Activated B cell treated with CpG ODN at 0.5 μM for 24 hours (primary cell): Measurements from ENCODE around the gene AOX1. TPM values are rescaled to one million over a fixed set of nuclear protein-coding genes. Genes with fewer than 3 reads are reported as not detected.

Experiments
- ATAC-seq: fragments of 200-7000 bp; cut with Tn5 transposase; one replicate; pipeline ENCODE4 v1.10.0; 2021; ENCODE audit warnings: low read depth, mild to moderate bottlenecking, moderate library complexity
- CTCF ChIA-PET: fragments of 350-600 bp; sonication (Branson Sonifier 250); formaldehyde crosslinking; loops from one replicate; lab custom pipeline; 2021; ENCODE audit warnings: antibody characterized with exemption; lab: Charles Lee
- POLR2A ChIA-PET: fragments of 350-600 bp; sonication (Branson Sonifier 250); formaldehyde crosslinking; loops from one replicate; lab custom pipeline; 2021; ENCODE audit warnings: antibody characterized with exemption; lab: Charles Lee
- DNase-seq: peaks from one replicate; pipeline ENCODE4 v3.0.0; 2022
- H3K27ac Mint-ChIP-seq: one replicate; pipeline ENCODE4 v1.8.0; 2020; ENCODE audit warnings: mixed read lengths
- H3K27me3 Mint-ChIP-seq: one replicate; pipeline ENCODE4 v1.8.0; 2021; ENCODE audit warnings: mixed read lengths
- H3K36me3 Mint-ChIP-seq: one replicate; pipeline ENCODE4 v1.8.0; 2021; ENCODE audit warnings: low read depth, mixed read lengths
- H3K4me1 Mint-ChIP-seq: one replicate; pipeline ENCODE4 v1.8.0; 2021; ENCODE audit warnings: mixed read lengths
- H3K4me3 Mint-ChIP-seq: one replicate; pipeline ENCODE4 v1.8.0; 2020; ENCODE audit warnings: mild to moderate bottlenecking, mixed read lengths
- H3K9me3 Mint-ChIP-seq: one replicate; pipeline ENCODE4 v1.8.0; 2020; ENCODE audit warnings: mixed read lengths
- CTCF ChIP-seq: fragments of 200-600 bp; IDR thresholded peaks from one replicate; pipeline ENCODE4 v1.8.0; 2022; ENCODE audit warnings: antibody characterized with exemption, mild to moderate bottlenecking
- intact Hi-C: fragments of 100-400 bp; cut with micrococcal nuclease; formaldehyde crosslinking; loops from one replicate; pipeline ENCODE4 v1.15.1; 2024
- total RNA-seq: library from RNA; stranded (reverse); gene quantifications from 2 replicates; pipeline ENCODE4 v1.2.3, GENCODE V29; 2022

AOX1 gene
- total RNA-seq, 1 donor from 2014 or later: 0.24 TPM

- no peaks in the 10 kb centered on the region for H3K9me3 Mint-ChIP-seq
- TF ChIP-seq CTCF: no peak
- H3K27ac Mint-ChIP-seq: no peak overlapping the region
- peaks cover 16% of the 10 kb centered on the region for H3K27me3 Mint-ChIP-seq
- CTCF ChIA-PET: no interaction called here
- no peak overlapping the region for H3K4me3 Mint-ChIP-seq
- no peaks in the 10 kb centered on the region for H3K36me3 Mint-ChIP-seq
- DNase-seq (no peak), ATAC-seq (no peak)
- H3K4me1 Mint-ChIP-seq: no peaks in the 10 kb centered on the region
- intact Hi-C loops: no loop called here
- POLR2A ChIA-PET: no interaction called here
Measured at GRCh38 chr2:200600549-200601225, 14.9 kb downstream of the AOX1 start.

GRCh38 chr2:200602584-200602983 is 16.8 kb downstream of the AOX1 start:
- ChIA-PET POLR2A (no interaction called here), CTCF (no interaction called here)
- Mint-ChIP-seq H3K4me1 (no peaks in the 10 kb centered on the region), H3K9me3 (peaks cover 5% of the 10 kb centered on the region), H3K27ac (no peak overlapping the region), H3K27me3 (peaks cover 9% of the 10 kb centered on the region), H3K36me3 (no peaks in the 10 kb centered on the region), H3K4me3 (no peak overlapping the region)
- intact Hi-C loops: no loop called here
- DNase-seq: no peak
- TF ChIP-seq CTCF: no peak
- no peak for ATAC-seq

GRCh38 chr2:200603972-200604371 is 18.2 kb downstream of the AOX1 start:
- TF ChIP-seq CTCF: no peak
- POLR2A ChIA-PET: no interaction called here

GRCh38 chr2:200604571-200605255 is 18.9 kb downstream of the AOX1 start:
- Mint-ChIP-seq H3K27me3 (peaks cover 6% of the 10 kb centered on the region), H3K27ac (no peak overlapping the region), H3K36me3 (no peaks in the 10 kb centered on the region), H3K4me1 (no peaks in the 10 kb centered on the region), H3K4me3 (no peak overlapping the region), H3K9me3 (peaks cover 8% of the 10 kb centered on the region)
- ATAC-seq (no peak), DNase-seq (no peak)
- ChIA-PET CTCF (no interaction called here), POLR2A (no interaction called here)
- intact Hi-C loops: no loop called here
- no peak for TF ChIP-seq CTCF

More at GRCh38 chr2:200603972-200604371, 18.2 kb downstream of the AOX1 start:
- H3K27me3 Mint-ChIP-seq: peaks cover 6% of the 10 kb centered on the region
- peaks cover 8% of the 10 kb centered on the region for H3K9me3 Mint-ChIP-seq
- intact Hi-C loops: no loop called here
- H3K36me3 Mint-ChIP-seq: no peaks in the 10 kb centered on the region
- no peak overlapping the region for H3K4me3 Mint-ChIP-seq
- no peak overlapping the region for H3K27ac Mint-ChIP-seq
- no peak for ATAC-seq
- no peaks in the 10 kb centered on the region for H3K4me1 Mint-ChIP-seq
- CTCF ChIA-PET: interaction anchor here (0.6 kb wide), 1 partner anchor 123 kb away, joined by 3 read pairs; no protein-coding TSS in a partner anchor
- DNase-seq: no peak

- Mint-ChIP-seq H3K27me3 (peaks cover 5% of the 10 kb centered on the region), H3K4me1 (no peaks in the 10 kb centered on the region), H3K36me3 (no peaks in the 10 kb centered on the region), H3K9me3 (peaks cover 8% of the 10 kb centered on the region), H3K4me3 (no peak overlapping the region), H3K27ac (no peak overlapping the region)
- CTCF ChIA-PET: no interaction called here
- intact Hi-C loops: no loop called here
- no peak for TF ChIP-seq CTCF
- no peak for DNase-seq
- no peak for ATAC-seq
- POLR2A ChIA-PET: no interaction called here
Measured at GRCh38 chr2:200608341-200609027, 22.7 kb downstream of the AOX1 start.
